ENCODE data around the gene FOXN3.

FOXN3 gene

GRCh38 chr14:89432226-89432625 lies 15.2 kb upstream of the FOXN3 start:
- DNase-seq (ENCODE audit: low spot score): no peak

DNA sequence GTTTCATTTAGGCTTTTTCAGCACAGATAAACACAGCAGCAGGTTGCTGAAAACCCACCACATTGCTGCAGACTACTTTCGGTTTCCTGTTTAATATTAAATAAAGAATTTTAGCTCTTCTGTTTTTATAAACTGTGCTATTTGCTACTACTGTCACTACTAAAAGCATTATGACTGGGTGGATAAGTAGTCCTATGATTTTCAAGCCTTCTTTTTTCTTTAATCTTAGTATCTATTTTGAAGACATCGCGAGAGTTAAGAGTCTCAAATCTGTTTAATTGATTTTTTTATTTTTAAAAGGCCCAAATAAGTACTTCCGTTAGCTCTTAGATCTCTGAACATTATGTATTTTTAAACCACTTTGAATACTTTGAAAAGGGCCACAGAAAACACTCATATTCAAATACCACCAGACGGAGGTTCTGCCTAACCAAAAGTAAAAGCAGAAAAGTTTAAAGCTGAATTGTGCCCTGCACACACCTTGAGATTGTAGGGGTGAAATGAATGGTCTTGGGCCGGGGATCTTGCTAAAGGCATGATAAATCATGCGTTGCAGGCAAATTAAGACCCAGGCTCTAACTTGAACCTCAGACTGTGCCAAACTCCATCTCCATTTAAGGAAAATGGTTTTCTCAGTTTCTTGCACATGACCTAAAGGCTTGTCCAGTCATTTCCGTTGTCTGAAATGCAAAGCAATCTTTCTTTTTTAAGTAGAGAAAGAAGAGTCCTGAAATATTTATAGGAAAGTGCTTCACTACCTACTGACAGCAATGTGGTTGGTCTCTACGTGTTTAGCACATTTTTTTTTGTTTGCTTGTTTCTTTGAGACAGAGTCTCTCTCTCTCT lies 13.6 kb upstream of the FOXN3 start:
- peak; percentile 55 for DNase-seq (ENCODE audit: low spot score)

DNA sequence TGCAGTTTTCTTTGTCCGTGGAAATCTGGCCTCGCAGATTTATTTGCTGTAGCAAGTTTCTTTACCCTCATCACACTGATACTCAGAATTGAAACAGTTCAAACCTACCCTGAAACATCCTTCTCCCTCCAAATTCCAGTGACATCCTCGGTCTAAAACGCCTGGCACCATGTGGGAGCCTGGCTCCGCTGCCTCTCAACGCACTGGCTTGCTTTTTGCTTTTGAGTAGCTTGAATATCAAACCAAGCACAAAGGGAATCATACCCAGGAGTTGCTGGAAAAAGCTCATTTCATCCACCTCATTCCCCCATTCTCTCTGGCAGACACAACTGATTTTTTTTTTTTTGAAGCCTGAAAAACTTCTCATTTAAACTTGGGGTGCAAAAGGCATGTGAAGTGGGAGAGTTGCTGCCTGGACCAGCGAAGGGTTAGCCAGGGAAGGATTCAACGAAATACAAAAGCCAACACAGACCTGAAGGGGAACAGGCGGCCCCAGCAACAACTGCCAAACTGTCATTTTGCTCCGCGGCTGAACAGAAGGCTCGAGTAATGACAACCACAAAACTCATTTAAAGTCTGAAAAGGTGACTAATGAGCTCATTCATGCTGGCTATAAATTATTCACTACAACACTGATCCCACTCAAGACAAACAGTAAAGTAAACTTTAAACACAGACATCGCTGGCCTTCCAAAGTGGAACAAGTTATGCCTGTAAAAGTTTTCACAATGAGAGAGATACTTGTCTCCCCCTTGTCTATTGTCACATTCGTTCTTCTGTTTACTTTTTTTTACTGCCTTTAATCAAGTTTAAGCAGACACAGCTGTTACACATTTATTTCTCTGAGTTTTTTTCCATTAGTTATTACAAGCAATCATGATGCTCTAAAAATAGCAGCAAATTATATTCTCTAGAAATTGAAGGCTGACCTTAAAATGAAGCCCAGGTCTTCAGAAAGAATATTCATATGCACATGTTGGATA lies 12.5 kb upstream of the FOXN3 start:
- DNase-seq (ENCODE audit: low spot score): peak; percentile 37

DNA sequence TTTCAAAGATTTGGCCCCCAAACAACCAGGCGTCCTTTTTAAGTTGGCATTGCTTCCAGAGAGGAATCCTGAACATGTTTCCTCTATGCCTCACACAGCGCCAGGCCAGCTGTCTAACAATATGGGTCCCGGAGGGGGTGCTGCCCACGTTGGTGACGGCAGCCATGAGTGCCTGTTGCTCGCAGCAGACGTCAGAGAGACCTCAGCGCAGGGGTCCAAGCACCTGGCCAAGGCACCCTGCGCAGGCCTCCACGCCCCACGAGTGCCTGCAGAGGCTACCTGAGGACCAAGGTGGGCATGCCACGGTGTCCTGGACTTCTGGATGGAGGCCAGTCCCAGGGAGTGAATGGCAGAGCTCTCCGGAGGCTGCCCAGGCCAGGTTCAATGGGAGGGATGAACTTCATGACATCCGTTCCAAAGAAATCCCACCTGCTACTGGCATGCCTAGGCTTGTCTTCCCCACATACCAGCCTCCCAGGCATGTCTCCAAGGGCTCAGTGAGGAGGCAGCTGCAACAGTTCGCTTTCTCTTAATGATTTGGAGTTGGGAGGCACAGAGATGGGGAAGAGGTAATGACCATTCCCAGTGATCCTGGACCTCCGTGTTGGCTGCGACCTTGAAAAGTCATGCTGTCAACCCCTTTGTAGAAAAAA lies 11.6 kb upstream of the FOXN3 start:
- no peak for DNase-seq (ENCODE audit: low spot score)

DNA sequence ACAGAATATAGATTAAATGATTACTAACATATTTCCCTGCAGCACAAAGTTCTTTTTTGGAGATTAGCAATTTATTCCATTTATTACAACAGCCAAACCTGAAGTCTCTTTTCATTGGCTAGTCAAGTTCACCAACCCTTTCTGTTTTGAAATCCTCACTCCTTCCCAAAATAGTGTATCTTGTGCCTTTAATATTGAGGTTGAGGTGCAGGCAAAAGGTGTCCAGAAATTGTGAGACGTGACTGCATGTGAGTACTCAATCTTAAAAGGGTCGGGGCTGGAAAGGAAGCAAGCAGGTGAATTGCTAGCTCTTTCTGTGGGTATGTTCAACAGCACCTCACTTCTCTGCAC lies 11.1 kb upstream of the FOXN3 start:
- DNase-seq (ENCODE audit: low spot score): no peak

DNA sequence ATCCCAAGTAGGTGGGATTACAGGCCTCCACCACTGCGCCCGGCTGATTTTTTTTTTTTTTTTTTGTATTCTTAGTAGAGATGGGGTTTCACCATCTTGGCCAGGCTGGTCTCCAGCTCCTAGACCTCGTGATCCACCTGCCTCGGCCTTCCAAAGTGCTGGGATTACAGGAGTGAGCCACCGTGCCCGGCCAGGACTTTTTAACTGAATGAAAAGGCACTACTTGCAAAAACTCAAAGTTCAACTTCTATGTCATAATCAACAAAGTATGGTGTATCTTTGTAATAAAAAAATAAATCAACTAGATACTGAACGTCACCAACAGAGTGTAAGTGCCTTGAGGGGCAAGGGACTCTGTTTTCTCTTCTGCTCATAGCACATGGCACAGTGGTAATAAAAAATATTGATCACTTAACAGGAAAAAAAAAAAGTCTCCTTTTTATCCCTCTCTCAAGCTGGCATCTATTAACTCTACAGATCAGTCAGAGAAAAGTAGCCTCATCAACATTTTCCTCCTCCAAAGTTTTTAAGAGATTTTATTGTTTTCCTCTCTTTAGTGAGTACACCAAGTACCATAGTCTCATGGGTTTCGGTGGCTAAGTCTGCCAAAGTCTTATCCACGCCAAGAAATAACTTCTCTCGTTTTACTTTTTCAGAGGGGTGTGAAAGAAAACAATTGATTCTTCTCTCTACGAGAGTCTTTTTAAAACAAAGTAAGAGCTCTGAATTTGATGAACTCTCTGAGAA lies 10.6 kb upstream of the FOXN3 start:
- no peak for DNase-seq (ENCODE audit: low spot score)

GRCh38 chr14:89425931-89426330 lies 8.9 kb upstream of the FOXN3 start:
- DNase-seq (ENCODE audit: low spot score): no peak

DNA sequence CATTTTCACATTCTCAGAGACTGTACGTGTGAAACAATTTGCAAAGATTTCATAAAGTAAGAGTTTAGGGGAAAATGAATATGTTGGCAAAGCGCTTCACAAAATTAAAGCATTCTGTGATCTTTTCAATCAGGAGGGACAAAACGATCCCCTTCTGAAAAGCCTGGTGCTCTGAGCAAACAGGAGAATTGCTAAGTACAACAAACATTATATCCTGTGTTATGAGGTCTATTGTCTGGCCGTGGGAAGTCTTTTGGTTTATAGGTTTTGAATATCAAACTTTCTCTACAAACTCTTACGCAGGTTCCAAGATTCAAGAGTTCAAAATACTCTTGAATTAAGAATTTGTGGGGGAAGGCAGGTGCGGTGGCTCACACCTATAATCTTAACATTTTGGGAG lies 7.2 kb upstream of the FOXN3 start:
- no peak for DNase-seq (ENCODE audit: low spot score)

DNA sequence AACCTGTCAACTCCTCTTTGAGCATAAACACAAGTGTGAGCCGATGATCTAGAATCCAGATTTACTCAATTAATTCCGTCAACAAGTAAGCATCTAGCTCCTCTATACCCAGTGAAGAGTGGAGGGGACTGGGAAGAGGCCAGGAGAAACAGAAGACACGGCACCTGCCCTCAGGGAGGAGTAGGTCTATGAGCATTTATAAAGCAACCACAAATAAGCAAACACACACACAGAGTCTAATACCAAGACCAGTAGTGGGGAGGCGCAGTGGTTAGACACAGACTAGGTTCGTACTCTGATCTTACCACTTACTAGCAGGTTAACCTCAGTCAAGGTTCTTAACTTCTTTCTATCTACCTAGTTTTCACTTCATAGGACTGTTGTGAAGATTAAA lies 5.9 kb upstream of the FOXN3 start:
- no peak for DNase-seq (ENCODE audit: low spot score)

- no peak for DNase-seq (ENCODE audit: low spot score)
These were observed 5.3 kb upstream of the FOXN3 start for GRCh38 chr14:89422181-89422951.

GRCh38 chr14:89420502-89420901 lies 3.5 kb upstream of the FOXN3 start:
- DNase-seq (ENCODE audit: low spot score): no peak

GRCh38 chr14:89419973-89420482 lies 3.0 kb upstream of the FOXN3 start:
- DNase-seq (ENCODE audit: low spot score): no peak

DNA sequence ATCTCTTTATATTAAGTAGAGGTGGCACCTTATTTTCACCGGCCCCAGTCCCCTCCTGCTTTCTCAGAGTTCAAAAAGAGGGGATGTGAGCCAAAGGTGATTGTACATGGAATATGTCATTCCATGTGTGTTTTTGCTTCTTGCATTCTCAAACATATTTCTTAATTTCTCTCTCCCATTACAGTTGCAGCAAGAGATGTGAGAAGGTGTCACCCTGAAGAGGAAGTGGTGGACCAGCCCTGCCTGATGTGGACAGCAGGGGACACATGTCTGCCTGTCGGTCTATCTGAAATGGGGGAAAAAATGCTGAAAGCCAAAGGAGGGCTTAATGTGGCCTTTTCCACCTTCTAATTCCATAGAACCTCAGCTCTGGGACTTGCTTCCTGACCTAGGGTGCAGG lies 1.9 kb upstream of the FOXN3 start:
- no peak for DNase-seq (ENCODE audit: low spot score)

DNA sequence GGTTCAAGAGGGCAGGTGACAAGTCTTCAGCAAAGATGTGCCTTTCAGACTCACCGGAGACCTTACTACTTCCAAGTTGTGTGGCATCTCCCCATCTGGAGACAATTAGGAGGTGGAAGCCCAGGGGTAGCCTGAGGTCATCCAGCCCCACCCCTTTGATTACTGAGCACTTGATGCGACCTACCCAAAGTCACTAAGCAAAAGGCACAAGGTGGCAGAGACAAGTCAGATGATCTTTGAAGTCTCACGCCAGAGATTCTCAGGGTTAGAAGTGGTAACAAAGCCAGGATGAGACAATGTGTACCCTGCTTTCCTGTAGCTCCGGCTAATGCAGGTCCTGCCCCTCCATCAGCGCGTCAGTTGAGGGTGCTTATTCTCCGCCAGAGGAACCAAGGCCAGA lies 1.4 kb upstream of the FOXN3 start:
- no peak for DNase-seq (ENCODE audit: low spot score)

GRCh38 chr14:89417465-89418225 lies 612 bp upstream of the FOXN3 start:
- peak; percentile 66 for DNase-seq (ENCODE audit: low spot score)

GRCh38 chr14:89416002-89416995 lies 734 bp downstream of the FOXN3 start:
- DNase-seq (ENCODE audit: low spot score): peak; percentile 100

DNA sequence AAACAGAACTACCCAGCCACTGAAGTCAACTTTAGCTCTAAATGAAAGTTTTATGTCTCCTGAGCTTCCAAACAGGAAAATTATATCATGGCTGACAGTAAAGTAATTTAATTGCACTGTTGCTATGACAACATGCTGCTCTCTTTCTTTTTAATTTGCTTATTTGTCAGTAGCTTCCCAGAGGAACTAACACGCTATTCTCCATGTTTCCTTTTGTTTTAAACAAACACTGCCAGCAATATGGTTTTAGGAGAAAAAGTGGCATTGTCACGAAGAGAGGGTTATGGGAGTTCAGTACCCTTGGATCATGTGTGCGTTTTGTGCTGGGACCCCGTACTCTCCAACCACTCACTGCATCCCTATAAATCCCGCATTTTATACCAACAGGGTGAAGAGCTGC lies 1.9 kb downstream of the FOXN3 start:
- no peak for DNase-seq (ENCODE audit: low spot score)

GRCh38 chr14:89411976-89412375 lies 5.1 kb downstream of the FOXN3 start:
- DNase-seq (ENCODE audit: low spot score): no peak

- no peak for DNase-seq (ENCODE audit: low spot score)
These were observed 7.1 kb downstream of the FOXN3 start for GRCh38 chr14:89409961-89410360.

Measured in CD4-positive, alpha-beta T cell treated with Interleukin-15 for 4 hours (primary cell).